ENCODE measurements around the gene SBNO2.
A peak's percentile ranks its signal among the peaks of the same experiment; 100 is the strongest.

SBNO2 gene

GRCh38 chr19:1076046-1076386 is 98.1 kb downstream of the SBNO2 start:
- Histone ChIP-seq H3K9me2 (replicated peaks; ENCODE audit: insufficient read depth, low read length) (no peaks in the 10 kb centered on the region), H3K9ac (ENCODE audit: low read length) (no peak overlapping the region), H3K36me3 (replicated peaks; ENCODE audit: insufficient read depth, low read length) (peaks cover 20% of the 10 kb centered on the region), H3K4me1 (ENCODE audit: low read length) (peaks cover 20% of the 10 kb centered on the region), H3K27me3 (replicated peaks; ENCODE audit: insufficient read depth, low read length) (no peaks in the 10 kb centered on the region), H3K9me3 (replicated peaks; ENCODE audit: insufficient read depth, low read length) (no peaks in the 10 kb centered on the region), H3K4me3 (ENCODE audit: low read length) (no peak overlapping the region), H4K20me1 (ENCODE audit: insufficient read depth, low read length) (0 out of 2 replicates have a peak, but pooled peaks cover 5% of the 10 kb centered on the region), H3F3A (ENCODE audit: insufficient read depth, low read length) (peaks cover 37% of the 10 kb centered on the region), H3K79me2 (ENCODE audit: low read length) (peaks cover 80% of the 10 kb centered on the region), H3K4me2 (ENCODE audit: low read depth, low read length) (no peak overlapping the region; the same call in 1 of the 2 replicates), H3K27ac (ENCODE audit: low read length) (peak overlapping the region; percentile 80; the same call in 1 of the 2 replicates), H2AFZ (ENCODE audit: low read length) (no peak overlapping the region)
- no peak for TF ChIP-seq EZH2phosphoT487 (IDR thresholded peaks at IDR 0.05; ENCODE audit: low read length)
- no peak for TF ChIP-seq EZH2 (optimal IDR thresholded peaks at IDR 0.05; ENCODE audit: low read depth, low read length)
- no peak for TF ChIP-seq CTCF (IDR thresholded peaks at IDR 0.05; ENCODE audit: low read length)
- no peak for DNase-seq

GRCh38 chr19:1074544-1075283 is 99.4 kb downstream of the SBNO2 start:
- Histone ChIP-seq H4K20me1 (ENCODE audit: insufficient read depth, low read length) (0 out of 2 replicates have a peak, but pooled peaks cover 5% of the 10 kb centered on the region), H3K9me2 (replicated peaks; ENCODE audit: insufficient read depth, low read length) (no peaks in the 10 kb centered on the region), H3K36me3 (replicated peaks; ENCODE audit: insufficient read depth, low read length) (peaks cover 11% of the 10 kb centered on the region), H3K9ac (ENCODE audit: low read length) (no peak overlapping the region), H3K27me3 (replicated peaks; ENCODE audit: insufficient read depth, low read length) (no peaks in the 10 kb centered on the region), H3F3A (ENCODE audit: insufficient read depth, low read length) (peaks cover 35% of the 10 kb centered on the region), H3K9me3 (replicated peaks; ENCODE audit: insufficient read depth, low read length) (no peaks in the 10 kb centered on the region), H3K4me1 (ENCODE audit: low read length) (peaks cover 20% of the 10 kb centered on the region), H3K79me2 (ENCODE audit: low read length) (peaks cover 80% of the 10 kb centered on the region), H3K27ac (ENCODE audit: low read length) (no peak overlapping the region), H3K4me2 (ENCODE audit: low read depth, low read length) (peak overlapping the region; percentile 26; the same call in 1 of the 2 replicates), H3K4me3 (ENCODE audit: low read length) (no peak overlapping the region), H2AFZ (ENCODE audit: low read length) (no peak overlapping the region)
- TF ChIP-seq EZH2phosphoT487 (IDR thresholded peaks at IDR 0.05; ENCODE audit: low read length) (no peak), EZH2 (optimal IDR thresholded peaks at IDR 0.05; ENCODE audit: low read depth, low read length) (no peak), CTCF (IDR thresholded peaks at IDR 0.05; ENCODE audit: low read length) (no peak)
- peak; percentile 74 for DNase-seq

- H3K9ac ChIP-seq (ENCODE audit: low read length) = no peak overlapping the region
- H4K20me1 ChIP-seq (ENCODE audit: insufficient read depth, low read length) = 0 out of 2 replicates have a peak, but pooled peaks cover 5% of the 10 kb centered on the region
- H3K4me3 ChIP-seq (ENCODE audit: low read length) = no peak overlapping the region
- no peak for DNase-seq
- peaks cover 80% of the 10 kb centered on the region for H3K79me2 ChIP-seq (ENCODE audit: low read length)
- H3K9me3 ChIP-seq (replicated peaks; ENCODE audit: insufficient read depth, low read length) = no peaks in the 10 kb centered on the region
- no peaks in the 10 kb centered on the region for H3K9me2 ChIP-seq (replicated peaks; ENCODE audit: insufficient read depth, low read length)
- H3K27me3 ChIP-seq (replicated peaks; ENCODE audit: insufficient read depth, low read length) = no peaks in the 10 kb centered on the region
- peaks cover 26% of the 10 kb centered on the region for H3K4me1 ChIP-seq (ENCODE audit: low read length)
- no peak overlapping the region for H2AFZ ChIP-seq (ENCODE audit: low read length)
- TF ChIP-seq CTCF (IDR thresholded peaks at IDR 0.05; ENCODE audit: low read length) = no peak
- no peak for TF ChIP-seq EZH2 (optimal IDR thresholded peaks at IDR 0.05; ENCODE audit: low read depth, low read length)
- TF ChIP-seq EZH2phosphoT487 (IDR thresholded peaks at IDR 0.05; ENCODE audit: low read length) = no peak
- H3F3A ChIP-seq (ENCODE audit: insufficient read depth, low read length) = peaks cover 42% of the 10 kb centered on the region
- no peak overlapping the region for H3K4me2 ChIP-seq (ENCODE audit: low read depth, low read length)
- no peak overlapping the region for H3K27ac ChIP-seq (ENCODE audit: low read length)
- H3K36me3 ChIP-seq (replicated peaks; ENCODE audit: insufficient read depth, low read length) = peaks cover 6% of the 10 kb centered on the region
Observed at GRCh38 chr19:1073956-1074517, 100.0 kb downstream of the SBNO2 start.
